Measurements from ENCODE around the gene TNF. TPM values are rescaled to one million over a fixed set of nuclear protein-coding genes. Genes with fewer than 3 reads are reported as not detected.

Gene TNF
- total and polyA plus RNA-seq, 2 donors (not counting 3 experiments of a cell fraction or from before 2014, with no cell fraction given): not detected

DNA sequence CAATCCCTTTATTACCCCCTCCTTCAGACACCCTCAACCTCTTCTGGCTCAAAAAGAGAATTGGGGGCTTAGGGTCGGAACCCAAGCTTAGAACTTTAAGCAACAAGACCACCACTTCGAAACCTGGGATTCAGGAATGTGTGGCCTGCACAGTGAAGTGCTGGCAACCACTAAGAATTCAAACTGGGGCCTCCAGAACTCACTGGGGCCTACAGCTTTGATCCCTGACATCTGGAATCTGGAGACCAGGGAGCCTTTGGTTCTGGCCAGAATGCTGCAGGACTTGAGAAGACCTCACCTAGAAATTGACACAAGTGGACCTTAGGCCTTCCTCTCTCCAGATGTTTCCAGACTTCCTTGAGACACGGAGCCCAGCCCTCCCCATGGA, 2.2 kb downstream of the TNF start:
- Histone ChIP-seq H4K20me1 (replicated peaks; ENCODE audit: control insufficient read depth, extremely low read depth, insufficient read depth, low read length) (no peaks in the 10 kb centered on the region), H3K36me3 (ENCODE audit: control insufficient read depth in 2 of 2, extremely low read depth in 1 of 2, insufficient read depth in 2 of 2, low read length in 2 of 2) (no peaks in the 10 kb centered on the region), H3K79me2 (ENCODE audit: control insufficient read depth, insufficient read depth, low read length) (peaks cover 10% of the 10 kb centered on the region), H3K9me3 (replicated peaks; ENCODE audit: control insufficient read depth, insufficient read depth, low read length) (no peaks in the 10 kb centered on the region), H3K4me2 (ENCODE audit: insufficient read depth, low read length) (no peak overlapping the region), H3K4me3 (replicated peaks in 1 of 3; ENCODE audit: insufficient read depth in 1 of 3, low read depth in 1 of 3, low read length in 3 of 3) (no peak overlapping the region), H3K27me3 (ENCODE audit: control insufficient read depth in 2 of 2, insufficient read depth in 2 of 2, low read length in 2 of 2) (no peaks in the 10 kb centered on the region), H3K9ac (replicated peaks; ENCODE audit: extremely low read depth, insufficient read depth, low read length) (no peak overlapping the region), H3K27ac (ENCODE audit: insufficient read depth, low read depth, low read length) (no peak overlapping the region), H3K9me1 (replicated peaks; ENCODE audit: control insufficient read depth, extremely low read depth, insufficient read depth, low read length) (no peaks in the 10 kb centered on the region), H3K4me1 (ENCODE audit: control insufficient read depth, extremely low read depth, insufficient read depth, low read length) (peaks cover 16% of the 10 kb centered on the region), H2AFZ (ENCODE audit: low read depth, low read length) (no peak overlapping the region)
- BruUV-seq (replicated peaks): no TSS peak
- ChIA-PET POLR2A (no interaction called here), CTCF (interaction anchor here (0.5 to 32.6 kb wide), 4 partner anchors 8 to 869 kb away, joined by 3 to 1517 read pairs (median 151); partner anchors contain the start of genes ATP6V1G2, DDX39B, LST1 and NCR3)
- DNase-seq (ENCODE audit: low read depth, low spot score) (no peak), FAIRE-seq (no peak)
- intact Hi-C loops (cut with micrococcal nuclease): no loop called here
- TF ChIP-seq, protein P1, sequence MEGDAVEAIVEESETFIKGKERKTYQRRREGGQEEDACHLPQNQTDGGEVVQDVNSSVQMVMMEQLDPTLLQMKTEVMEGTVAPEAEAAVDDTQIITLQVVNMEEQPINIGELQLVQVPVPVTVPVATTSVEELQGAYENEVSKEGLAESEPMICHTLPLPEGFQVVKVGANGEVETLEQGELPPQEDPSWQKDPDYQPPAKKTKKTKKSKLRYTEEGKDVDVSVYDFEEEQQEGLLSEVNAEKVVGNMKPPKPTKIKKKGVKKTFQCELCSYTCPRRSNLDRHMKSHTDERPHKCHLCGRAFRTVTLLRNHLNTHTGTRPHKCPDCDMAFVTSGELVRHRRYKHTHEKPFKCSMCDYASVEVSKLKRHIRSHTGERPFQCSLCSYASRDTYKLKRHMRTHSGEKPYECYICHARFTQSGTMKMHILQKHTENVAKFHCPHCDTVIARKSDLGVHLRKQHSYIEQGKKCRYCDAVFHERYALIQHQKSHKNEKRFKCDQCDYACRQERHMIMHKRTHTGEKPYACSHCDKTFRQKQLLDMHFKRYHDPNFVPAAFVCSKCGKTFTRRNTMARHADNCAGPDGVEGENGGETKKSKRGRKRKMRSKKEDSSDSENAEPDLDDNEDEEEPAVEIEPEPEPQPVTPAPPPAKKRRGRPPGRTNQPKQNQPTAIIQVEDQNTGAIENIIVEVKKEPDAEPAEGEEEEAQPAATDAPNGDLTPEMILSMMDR (IDR thresholded peaks at IDR 0.05; ENCODE audit: extremely low read depth in 1 of 2, insufficient read depth in 1 of 2, low read depth in 1 of 2, low read length in 2 of 2): no peak
- TF ChIP-seq EZH2 (IDR thresholded peaks at IDR 0.05; ENCODE audit: borderline replicate concordance, low read depth, low read length, severe bottlenecking) (no peak), GATA2 (IDR thresholded peaks at IDR 0.05; ENCODE audit: insufficient read depth, insufficient read length, low read depth, low read length) (no peak), POLR2AphosphoS5 (IDR thresholded peaks at IDR 0.05; ENCODE audit: insufficient read depth, low read depth, low read length) (no peak), FOS (IDR thresholded peaks at IDR 0.05; ENCODE audit: borderline replicate concordance, insufficient read depth, low read length) (no peak), MYC (IDR thresholded peaks at IDR 0.05; ENCODE audit: low read depth, low read length) (no peak), JUN (IDR thresholded peaks at IDR 0.05; ENCODE audit: borderline replicate concordance, insufficient read depth, insufficient read length, low read depth) (no peak), POLR2A (IDR thresholded peaks at IDR 0.05; ENCODE audit: low read depth, low read length) (no peak)
- TF ChIP-seq, protein P2, sequence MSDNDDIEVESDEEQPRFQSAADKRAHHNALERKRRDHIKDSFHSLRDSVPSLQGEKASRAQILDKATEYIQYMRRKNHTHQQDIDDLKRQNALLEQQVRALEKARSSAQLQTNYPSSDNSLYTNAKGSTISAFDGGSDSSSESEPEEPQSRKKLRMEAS (IDR thresholded peaks at IDR 0.05; ENCODE audit: insufficient read depth, insufficient read length): no peak
- dilution Hi-C loops (cut with MboI; ENCODE audit: extremely low pct_ligation_motif_present, low sequenced_read_pairs): no loop called here

All from endothelial cell of umbilical vein (primary cell).